ENCODE data around the gene PNCK.

GRCh38 chrX:153671589-153672530 is 1.8 kb downstream of the PNCK start:
- TF ChIP-seq TCF12 (IDR thresholded peaks at IDR 0.05; ENCODE audit: low read depth, low read length): no peak
- TF ChIP-seq JUND (IDR thresholded peaks at IDR 0.05; ENCODE audit: low read depth, low read length): no peak
- TF ChIP-seq CTCF (IDR thresholded peaks at IDR 0.05 in 2 of 3, conservative IDR thresholded peaks at IDR 0.05 in 1 of 3; ENCODE audit: control insufficient read depth in 2 of 3, extremely low read depth in 1 of 3, insufficient read depth in 1 of 3, low read depth in 3 of 3, low read length in 3 of 3): no peak
- TF ChIP-seq ZNF274 (IDR thresholded peaks at IDR 0.05; ENCODE audit: insufficient read depth, insufficient read length): no peak
- TF ChIP-seq, protein P1, sequence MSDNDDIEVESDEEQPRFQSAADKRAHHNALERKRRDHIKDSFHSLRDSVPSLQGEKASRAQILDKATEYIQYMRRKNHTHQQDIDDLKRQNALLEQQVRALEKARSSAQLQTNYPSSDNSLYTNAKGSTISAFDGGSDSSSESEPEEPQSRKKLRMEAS (IDR thresholded peaks at IDR 0.05; ENCODE audit: low read depth, low read length): no peak
- TF ChIP-seq POLR2AphosphoS5 (IDR thresholded peaks at IDR 0.05; ENCODE audit: low read length): no peak
- TF ChIP-seq SUZ12 (IDR thresholded peaks at IDR 0.05; ENCODE audit: unreplicated experiment): no peak
- no peak for TF ChIP-seq SMC3 (IDR thresholded peaks at IDR 0.05; ENCODE audit: borderline replicate concordance, low read length)
- TF ChIP-seq, protein P2, sequence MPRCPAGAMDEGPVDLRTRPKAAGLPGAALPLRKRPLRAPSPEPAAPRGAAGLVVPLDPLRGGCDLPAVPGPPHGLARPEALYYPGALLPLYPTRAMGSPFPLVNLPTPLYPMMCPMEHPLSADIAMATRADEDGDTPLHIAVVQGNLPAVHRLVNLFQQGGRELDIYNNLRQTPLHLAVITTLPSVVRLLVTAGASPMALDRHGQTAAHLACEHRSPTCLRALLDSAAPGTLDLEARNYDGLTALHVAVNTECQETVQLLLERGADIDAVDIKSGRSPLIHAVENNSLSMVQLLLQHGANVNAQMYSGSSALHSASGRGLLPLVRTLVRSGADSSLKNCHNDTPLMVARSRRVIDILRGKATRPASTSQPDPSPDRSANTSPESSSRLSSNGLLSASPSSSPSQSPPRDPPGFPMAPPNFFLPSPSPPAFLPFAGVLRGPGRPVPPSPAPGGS (IDR thresholded peaks at IDR 0.05; ENCODE audit: borderline replicate concordance, insufficient read depth, low read depth, low read length, poor library complexity, severe bottlenecking): no peak
- no peak for TF ChIP-seq TBL1XR1 (IDR thresholded peaks at IDR 0.05; ENCODE audit: low read depth, low read length)
- no peak for TF ChIP-seq NBN (IDR thresholded peaks at IDR 0.05)
